Smooth muscle cell (in vitro differentiated cells): Measurements from ENCODE around the gene GUK1. TPM values are rescaled to one million over a fixed set of nuclear protein-coding genes. Genes with fewer than 3 reads are reported as not detected.

ENCODE experiments used
- DNase-seq: peaks from one replicate; lab custom pipeline; 2025; ENCODE audit not compliant: unreplicated experiment; lab: John Stamatoyannopoulos, UW
- H2AFZ ChIP-seq: fragments of 200-600 bp; sonication (generic); 2 replicates; pipeline ENCODE4 v1.6.0; 2016; ENCODE audit warnings: antibody characterized with exemption, low read depth, mild to moderate bottlenecking
- H3F3A ChIP-seq: fragments of 200-600 bp; sonication (generic); 2 replicates; pipeline ENCODE4 v1.6.0; 2017; ENCODE audit warnings: antibody characterized with exemption, low read depth
- H3K27ac ChIP-seq: fragments of 200-600 bp; sonication (generic); 2 replicates; pipeline ENCODE4 v1.5.1; 2016; ENCODE audit warnings: low read depth, mild to moderate bottlenecking
- H3K27me3 ChIP-seq: fragments of 200-600 bp; sonication (generic); 2 replicates; pipeline ENCODE4 v1.6.1; 2016; ENCODE audit warnings: low read depth, mild to moderate bottlenecking
- H3K36me3 ChIP-seq: fragments of 200-600 bp; sonication (generic); 2 replicates; pipeline ENCODE4 v1.5.1; 2016; ENCODE audit warnings: low read depth
- H3K4me1 ChIP-seq: fragments of 200-600 bp; sonication (generic); 2 replicates; pipeline ENCODE4 v1.5.1; 2016; ENCODE audit warnings: low read depth
- H3K4me2 ChIP-seq: fragments of 200-600 bp; sonication (generic); 2 replicates; pipeline ENCODE4 v1.6.0; 2016; ENCODE audit warnings: mild to moderate bottlenecking
- H3K4me3 ChIP-seq: fragments of 200-600 bp; sonication (generic); 2 replicates; pipeline ENCODE4 v1.5.1; 2016; ENCODE audit warnings: mild to moderate bottlenecking
- H3K79me2 ChIP-seq: fragments of 200-600 bp; sonication (generic); 2 replicates; pipeline ENCODE4 v1.6.0; 2016; ENCODE audit warnings: low read depth, mild to moderate bottlenecking
- H3K9ac ChIP-seq: fragments of 200-600 bp; sonication (generic); 2 replicates; pipeline ENCODE4 v1.6.0; 2016; ENCODE audit warnings: low read depth
- H3K9me3 ChIP-seq: fragments of 200-600 bp; sonication (generic); replicated peaks from 2 replicates; pipeline ENCODE4 v1.5.1; 2016; ENCODE audit warnings: low read depth
- H4K20me1 ChIP-seq: fragments of 200-600 bp; sonication (generic); 2 replicates; pipeline ENCODE4 v1.6.0; 2016; ENCODE audit warnings: low read depth
- WGBS: methylation state at CpG from one replicate; pipeline ENCODE4 v1.1.7; 2016; ENCODE audit warnings: low lambda C conversion rate; 5-methylcytosine and 5-hydroxymethylcytosine counted together
- polyA plus RNA-seq: library from polyadenylated mRNA; unstranded; fragments of >200 nt; fragmentation: Nextera tagmentation; extraction: Ambion mirVana; gene quantifications from 2 replicates; pipeline ENCODE4 v1.2.1, GENCODE V29; 2016
- total RNA-seq: library from RNA; depleted of rRNA; stranded (reverse); fragments of >200 nt; gene quantifications from 2 replicates; pipeline ENCODE4 v1.2.3, GENCODE V29; 2014
- TF ChIP-seq, protein P1 (sequence below): fragments of 200-600 bp; sonication (generic); IDR thresholded peaks from 2 replicates; pipeline ENCODE4 v1.5.1; 2017; ENCODE audit warnings: borderline replicate concordance, mild to moderate bottlenecking, antibody characterized with exemption; ENCODE audit not compliant: insufficient read depth, poor library complexity, severe bottlenecking

Gene GUK1
- total and polyA plus RNA-seq, 2 experiments from 2014 or later = 205 to 465 TPM

DNA sequence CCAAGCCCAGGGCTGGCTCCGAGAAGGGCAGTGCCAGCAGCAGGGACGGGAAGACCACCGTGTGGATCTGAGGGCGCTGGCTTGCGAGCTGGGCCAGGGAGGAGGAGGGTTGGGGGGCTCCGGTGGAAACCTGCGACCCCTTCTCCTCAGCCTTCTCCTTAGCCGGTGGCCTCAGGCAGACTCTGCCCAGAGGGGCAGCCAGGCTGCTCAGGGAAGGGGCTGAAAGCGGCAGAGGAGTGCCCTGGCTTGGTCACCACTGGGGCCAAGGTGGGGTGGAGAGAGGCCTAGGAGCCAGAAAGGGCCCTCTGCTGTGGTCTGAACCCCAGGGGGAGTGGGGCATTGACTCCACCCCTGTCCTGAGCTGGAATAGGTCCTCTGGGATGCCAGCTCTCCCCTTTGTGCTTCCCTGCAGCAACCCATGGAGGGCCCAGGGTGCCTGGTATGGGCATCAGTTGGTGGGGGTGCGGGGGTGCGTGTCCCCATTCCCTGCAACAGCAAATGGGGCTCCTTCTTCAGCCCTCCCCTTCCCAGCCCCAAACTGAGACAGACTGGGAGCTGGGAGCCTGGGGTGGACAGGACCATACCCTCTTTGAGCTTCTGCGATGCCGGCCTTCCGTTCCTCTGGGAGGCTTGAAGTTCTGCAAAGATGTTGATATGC lies 19.1 kb downstream of the GUK1 start:
- TF ChIP-seq, protein P1, sequence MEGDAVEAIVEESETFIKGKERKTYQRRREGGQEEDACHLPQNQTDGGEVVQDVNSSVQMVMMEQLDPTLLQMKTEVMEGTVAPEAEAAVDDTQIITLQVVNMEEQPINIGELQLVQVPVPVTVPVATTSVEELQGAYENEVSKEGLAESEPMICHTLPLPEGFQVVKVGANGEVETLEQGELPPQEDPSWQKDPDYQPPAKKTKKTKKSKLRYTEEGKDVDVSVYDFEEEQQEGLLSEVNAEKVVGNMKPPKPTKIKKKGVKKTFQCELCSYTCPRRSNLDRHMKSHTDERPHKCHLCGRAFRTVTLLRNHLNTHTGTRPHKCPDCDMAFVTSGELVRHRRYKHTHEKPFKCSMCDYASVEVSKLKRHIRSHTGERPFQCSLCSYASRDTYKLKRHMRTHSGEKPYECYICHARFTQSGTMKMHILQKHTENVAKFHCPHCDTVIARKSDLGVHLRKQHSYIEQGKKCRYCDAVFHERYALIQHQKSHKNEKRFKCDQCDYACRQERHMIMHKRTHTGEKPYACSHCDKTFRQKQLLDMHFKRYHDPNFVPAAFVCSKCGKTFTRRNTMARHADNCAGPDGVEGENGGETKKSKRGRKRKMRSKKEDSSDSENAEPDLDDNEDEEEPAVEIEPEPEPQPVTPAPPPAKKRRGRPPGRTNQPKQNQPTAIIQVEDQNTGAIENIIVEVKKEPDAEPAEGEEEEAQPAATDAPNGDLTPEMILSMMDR = no peak
- no peaks in the 10 kb centered on the region for H3F3A ChIP-seq
- no peak overlapping the region for H3K27ac ChIP-seq

DNA sequence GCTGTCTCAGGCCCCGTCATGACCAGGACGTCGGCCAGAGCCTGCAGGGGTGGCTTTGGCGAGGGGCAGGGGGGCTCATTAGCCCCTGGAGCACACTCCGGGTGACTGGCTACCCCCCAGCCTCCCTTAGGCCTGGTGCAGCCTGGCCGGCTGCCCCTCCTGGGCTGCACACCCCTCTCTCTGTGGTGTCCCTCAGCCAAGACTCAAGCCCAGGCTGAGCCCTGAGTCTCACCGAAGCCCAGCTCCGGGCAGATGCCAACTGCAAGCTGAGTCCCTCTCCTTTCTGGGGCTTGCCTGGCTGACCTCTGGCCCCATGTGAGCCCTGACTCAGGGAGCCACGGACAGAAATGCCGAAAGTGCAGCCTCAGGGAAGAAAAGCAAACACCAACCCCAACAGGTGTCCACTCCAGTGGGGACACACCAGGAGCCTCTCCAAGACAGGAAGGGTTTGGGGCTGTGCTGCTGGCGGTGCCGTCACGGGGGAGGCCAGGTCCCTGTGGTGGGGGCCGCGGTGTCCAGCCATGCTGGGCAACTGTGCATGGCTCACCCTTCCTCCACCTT lies 20.2 kb downstream of the GUK1 start:
- H4K20me1 ChIP-seq = no peaks in the 10 kb centered on the region
- H3K27ac ChIP-seq = no peak overlapping the region
- H3K79me2 ChIP-seq = no peaks in the 10 kb centered on the region
- no peaks in the 10 kb centered on the region for H3K9me3 ChIP-seq
- H3K4me1 ChIP-seq = peaks cover 13% of the 10 kb centered on the region
- H3K36me3 ChIP-seq = no peaks in the 10 kb centered on the region
- no peaks in the 10 kb centered on the region for H3F3A ChIP-seq
- 89% methylated on average over 15 of the region's 15 CpGs for WGBS
- no peak overlapping the region for H2AFZ ChIP-seq
- no peak overlapping the region for H3K4me3 ChIP-seq
- H3K4me2 ChIP-seq = no peak overlapping the region
- TF ChIP-seq, protein P1 = no peak
- H3K27me3 ChIP-seq = no peaks in the 10 kb centered on the region
- DNase-seq = no peak
- H3K9ac ChIP-seq = no peak overlapping the region

More for the DNA sequence above, 19.1 kb downstream of the GUK1 start:
- WGBS = 95% methylated on average over 14 of the region's 14 CpGs
- Histone ChIP-seq H3K27me3 (no peaks in the 10 kb centered on the region), H4K20me1 (no peaks in the 10 kb centered on the region), H3K36me3 (no peaks in the 10 kb centered on the region), H3K4me1 (peaks cover 8% of the 10 kb centered on the region), H2AFZ (no peak overlapping the region), H3K9ac (no peak overlapping the region), H3K79me2 (no peaks in the 10 kb centered on the region), H3K9me3 (no peaks in the 10 kb centered on the region), H3K4me2 (no peak overlapping the region), H3K4me3 (no peak overlapping the region)
- no peak for DNase-seq

DNA sequence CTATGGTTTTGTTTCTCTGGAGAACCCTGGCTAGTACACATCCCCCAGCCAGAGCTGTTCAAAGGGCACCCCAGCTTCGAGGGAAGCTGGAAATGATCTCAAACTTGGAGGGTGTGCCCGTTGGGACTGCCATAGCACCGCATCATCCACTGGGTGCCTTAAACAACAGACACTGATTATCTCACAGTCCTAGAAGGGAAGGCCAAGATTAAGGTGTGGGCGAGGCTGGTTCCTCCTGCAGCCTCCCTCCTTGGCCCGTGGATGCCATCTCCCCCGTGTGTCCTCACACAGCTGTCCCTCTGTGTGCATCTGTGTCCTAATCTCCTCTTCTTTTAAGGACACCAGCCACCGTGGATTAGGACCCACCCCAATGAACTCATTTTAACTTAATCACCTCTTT lies 21.3 kb downstream of the GUK1 start:
- DNase-seq = no peak
- WGBS = 60% methylated on average over 7 of the region's 7 CpGs
- Histone ChIP-seq H3K27me3 (no peaks in the 10 kb centered on the region), H3K27ac (peak overlapping the region; percentile 35), H3F3A (no peaks in the 10 kb centered on the region), H3K9ac (no peak overlapping the region), H4K20me1 (no peaks in the 10 kb centered on the region), H3K4me2 (no peak overlapping the region), H3K79me2 (no peaks in the 10 kb centered on the region), H3K36me3 (no peaks in the 10 kb centered on the region), H3K9me3 (no peaks in the 10 kb centered on the region), H2AFZ (no peak overlapping the region), H3K4me1 (peaks cover 13% of the 10 kb centered on the region), H3K4me3 (no peak overlapping the region)
- TF ChIP-seq, protein P1 = no peak

DNA sequence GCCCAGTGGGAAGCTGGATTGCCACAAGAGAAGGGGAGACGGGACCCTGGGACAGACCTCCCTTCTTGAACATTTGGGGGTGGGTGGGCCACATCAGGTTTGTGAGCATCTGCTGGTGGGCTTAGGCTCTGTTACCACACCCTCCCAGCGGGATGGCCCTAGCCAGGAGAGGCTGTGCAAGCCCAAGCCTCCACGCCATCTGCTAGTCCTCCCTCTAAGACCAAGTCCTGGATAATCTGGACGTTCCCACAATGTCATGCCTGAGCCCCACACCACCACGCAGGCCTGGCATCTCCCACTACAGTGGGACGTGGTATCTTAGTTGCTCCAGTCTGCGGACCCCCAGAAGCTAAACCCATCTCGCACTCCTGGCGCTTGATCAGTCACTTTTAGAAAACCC lies 21.8 kb downstream of the GUK1 start:
- peaks cover 3% of the 10 kb centered on the region for H3K79me2 ChIP-seq
- no peaks in the 10 kb centered on the region for H4K20me1 ChIP-seq
- no peak overlapping the region for H3K9ac ChIP-seq
- no peak overlapping the region for H3K4me2 ChIP-seq
- TF ChIP-seq, protein P1 = no peak
- no peak overlapping the region for H2AFZ ChIP-seq
- no peaks in the 10 kb centered on the region for H3K27me3 ChIP-seq
- 93% methylated on average over 9 of the region's 9 CpGs for WGBS
- peaks cover 13% of the 10 kb centered on the region for H3K4me1 ChIP-seq
- no peaks in the 10 kb centered on the region for H3F3A ChIP-seq
- no peak overlapping the region for H3K4me3 ChIP-seq
- no peaks in the 10 kb centered on the region for H3K36me3 ChIP-seq
- H3K27ac ChIP-seq = peak overlapping the region; percentile 35
- no peaks in the 10 kb centered on the region for H3K9me3 ChIP-seq
- no peak for DNase-seq
